K562 (cell line): Measurements from ENCODE around the gene MKRN2OS. TPM values are rescaled to one million over a fixed set of nuclear protein-coding genes. Genes with fewer than 3 reads are reported as not detected.
A peak's percentile ranks its signal among the peaks of the same experiment; 100 is the strongest.

Experiments used
- DMBX1 ChIP-seq: fragments of 250-450 bp; sonication (Bioruptor Pico); IDR thresholded peaks from 2 replicates; pipeline ENCODE4 v1.8.0; 2022; ENCODE audit warnings: inconsistent platforms, mild to moderate bottlenecking, moderate library complexity, borderline replicate concordance
- FUS ChIP-seq: fragments of 200-400 bp; formaldehyde crosslinking; optimal IDR thresholded peaks from 2 replicates; pipeline ENCODE3; 2017; ENCODE audit warnings: low read depth, low read length
- HMGN3 ChIP-seq: IDR thresholded peaks from 2 replicates; pipeline ENCODE4 v1.6.1; 2011; ENCODE audit warnings: borderline replicate concordance, low read depth, mild to moderate bottlenecking, mixed read lengths, low read length; ENCODE audit not compliant: insufficient read length; ENCODE audit errors: extremely low read depth
- IRF2 ChIP-seq: sonication (generic); formaldehyde crosslinking; IDR thresholded peaks from 2 replicates; pipeline ENCODE4 v1.8.1; 2022; ENCODE audit warnings: mild to moderate bottlenecking, missing genetic modification reagents
- KDM1A ChIP-seq, 2 experiments: fragments of 450-650 bp; IDR thresholded peaks; 2 replicates each; pipeline ENCODE4 v1.6.1; 2016; ENCODE audit warnings: mild to moderate bottlenecking in 2 of 2
- MEIS2 ChIP-seq: fragments of 450-650 bp; IDR thresholded peaks from 2 replicates; pipeline ENCODE4 v1.6.1; 2014; ENCODE audit warnings: mild to moderate bottlenecking; ENCODE audit not compliant: partially characterized antibody
- OTX1 ChIP-seq: fragments of 450-650 bp; formaldehyde crosslinking; IDR thresholded peaks from 2 replicates; pipeline ENCODE4 v1.4.0; 2022; ENCODE audit warnings: mild to moderate bottlenecking
- SETDB1 ChIP-seq: IDR thresholded peaks from one replicate; pipeline ENCODE4 v1.6.1; 2012; ENCODE audit warnings: low read length, control low read depth, inconsistent platforms
- SMAD3 ChIP-seq: fragments of 450-650 bp; formaldehyde crosslinking; conservative IDR thresholded peaks from 2 replicates; pipeline ENCODE4 v1.4.0; 2020; ENCODE audit warnings: mild to moderate bottlenecking
- SREBF2 ChIP-seq: sonication (generic); formaldehyde crosslinking; IDR thresholded peaks from 2 replicates; pipeline ENCODE4 v1.4.0; 2020; ENCODE audit warnings: mild to moderate bottlenecking, missing genetic modification reagents
- TAF15 ChIP-seq: fragments of 200-400 bp; formaldehyde crosslinking; IDR thresholded peaks from 2 replicates; pipeline ENCODE4 v1.6.1; 2017; ENCODE audit warnings: mild to moderate bottlenecking, low read depth, low read length, moderate library complexity
- YBX1 ChIP-seq: fragments of 450-650 bp; IDR thresholded peaks from 2 replicates; pipeline ENCODE4 v1.7.1; 2016; ENCODE audit warnings: mild to moderate bottlenecking
- ZBTB11 ChIP-seq, 3 experiments: fragments of 200-800 bp in 1 of 3; fragments of 250-450 bp in 1 of 3; fragments of 450-650 bp in 1 of 3; sonication (Bioruptor Pico) in 1 of 3; sonication (Bioruptor generic) in 1 of 3; formaldehyde crosslinking in 1 of 3; IDR thresholded peaks; 2 replicates each; pipeline versions ENCODE4 v1.6.1 to v1.8.0; 2016 to 2022; ENCODE audit warnings: mild to moderate bottlenecking in 2 of 3, missing genetic modification characterization in 2 of 3, missing compliant biosample characterization in 1 of 3, moderate library complexity in 1 of 3
- ZNF740 ChIP-seq, 3 experiments: fragments of 200-800 bp in 1 of 3; sonication (Bioruptor generic) in 1 of 3; sonication (generic) in 1 of 3; formaldehyde crosslinking in 1 of 3; IDR thresholded peaks; 2 replicates each; pipeline versions ENCODE4 v1.6.1 to v1.8.0; 2016 to 2022; ENCODE audit warnings: mild to moderate bottlenecking in 2 of 3, missing compliant biosample characterization in 2 of 3, missing genetic modification characterization in 2 of 3, missing genetic modification reagents in 1 of 3
- polyA plus RNA-seq, 8 experiments: library from polyadenylated mRNA; depleted of rRNA in 4 of 8; stranded (reverse) in 5 of 8; unstranded in 3 of 8; fragments of >200 nt; fragmentation: Nextera tagmentation in 2 of 8; fragmentation: Illumina TruSeq in 1 of 8; extraction: Ambion mirVana in 2 of 8; extraction: Trizol in 1 of 8; gene quantifications; 2 replicates each; pipeline versions ENCODE4 v1.2.1 to v1.2.3, GENCODE V29; 2011 to 2014; ENCODE audit warnings: inconsistent platforms in 1 of 8, missing spikeins in 1 of 8
- total RNA-seq, 7 experiments: library from RNA; depleted of rRNA in 6 of 7; stranded (reverse); fragments of >200 nt in 6 of 7; fragmentation: Illumina TruSeq in 2 of 7; extraction: Trizol in 2 of 7; gene quantifications; 2 replicates each; pipeline versions ENCODE4 v1.2.1 to v1.2.3, GENCODE V29; 2011 to 2021; ENCODE audit warnings: low replicate concordance in 1 of 7
- TF ChIP-seq, protein P1 (sequence below): fragments of 200-400 bp; formaldehyde crosslinking; IDR thresholded peaks from 2 replicates; pipeline ENCODE4 v1.6.1; 2017; ENCODE audit warnings: mild to moderate bottlenecking, low read depth, low read length, moderate library complexity
- TF ChIP-seq, protein P2 (sequence below): fragments of 250-450 bp; sonication (Bioruptor Pico); IDR thresholded peaks from 2 replicates; pipeline ENCODE4 v1.5.0; 2021; ENCODE audit warnings: mild to moderate bottlenecking, moderate library complexity

The MKRN2OS gene
- total and polyA plus RNA-seq, 9 of the 15 experiments (the other 6 are each of a cell fraction or from before 2014, with no cell fraction given), result 0.11 to 0.27 (median 0.17) TPM; not detected in 6

GRCh38 chr3:12556690-12557472 is 11.6 kb upstream of the MKRN2OS start, which contains the start of gene MKRN2 (continued):
- TF ChIP-seq, protein P1, sequence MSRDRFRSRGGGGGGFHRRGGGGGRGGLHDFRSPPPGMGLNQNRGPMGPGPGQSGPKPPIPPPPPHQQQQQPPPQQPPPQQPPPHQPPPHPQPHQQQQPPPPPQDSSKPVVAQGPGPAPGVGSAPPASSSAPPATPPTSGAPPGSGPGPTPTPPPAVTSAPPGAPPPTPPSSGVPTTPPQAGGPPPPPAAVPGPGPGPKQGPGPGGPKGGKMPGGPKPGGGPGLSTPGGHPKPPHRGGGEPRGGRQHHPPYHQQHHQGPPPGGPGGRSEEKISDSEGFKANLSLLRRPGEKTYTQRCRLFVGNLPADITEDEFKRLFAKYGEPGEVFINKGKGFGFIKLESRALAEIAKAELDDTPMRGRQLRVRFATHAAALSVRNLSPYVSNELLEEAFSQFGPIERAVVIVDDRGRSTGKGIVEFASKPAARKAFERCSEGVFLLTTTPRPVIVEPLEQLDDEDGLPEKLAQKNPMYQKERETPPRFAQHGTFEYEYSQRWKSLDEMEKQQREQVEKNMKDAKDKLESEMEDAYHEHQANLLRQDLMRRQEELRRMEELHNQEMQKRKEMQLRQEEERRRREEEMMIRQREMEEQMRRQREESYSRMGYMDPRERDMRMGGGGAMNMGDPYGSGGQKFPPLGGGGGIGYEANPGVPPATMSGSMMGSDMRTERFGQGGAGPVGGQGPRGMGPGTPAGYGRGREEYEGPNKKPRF, result no peak
- TF ChIP-seq, protein P2, sequence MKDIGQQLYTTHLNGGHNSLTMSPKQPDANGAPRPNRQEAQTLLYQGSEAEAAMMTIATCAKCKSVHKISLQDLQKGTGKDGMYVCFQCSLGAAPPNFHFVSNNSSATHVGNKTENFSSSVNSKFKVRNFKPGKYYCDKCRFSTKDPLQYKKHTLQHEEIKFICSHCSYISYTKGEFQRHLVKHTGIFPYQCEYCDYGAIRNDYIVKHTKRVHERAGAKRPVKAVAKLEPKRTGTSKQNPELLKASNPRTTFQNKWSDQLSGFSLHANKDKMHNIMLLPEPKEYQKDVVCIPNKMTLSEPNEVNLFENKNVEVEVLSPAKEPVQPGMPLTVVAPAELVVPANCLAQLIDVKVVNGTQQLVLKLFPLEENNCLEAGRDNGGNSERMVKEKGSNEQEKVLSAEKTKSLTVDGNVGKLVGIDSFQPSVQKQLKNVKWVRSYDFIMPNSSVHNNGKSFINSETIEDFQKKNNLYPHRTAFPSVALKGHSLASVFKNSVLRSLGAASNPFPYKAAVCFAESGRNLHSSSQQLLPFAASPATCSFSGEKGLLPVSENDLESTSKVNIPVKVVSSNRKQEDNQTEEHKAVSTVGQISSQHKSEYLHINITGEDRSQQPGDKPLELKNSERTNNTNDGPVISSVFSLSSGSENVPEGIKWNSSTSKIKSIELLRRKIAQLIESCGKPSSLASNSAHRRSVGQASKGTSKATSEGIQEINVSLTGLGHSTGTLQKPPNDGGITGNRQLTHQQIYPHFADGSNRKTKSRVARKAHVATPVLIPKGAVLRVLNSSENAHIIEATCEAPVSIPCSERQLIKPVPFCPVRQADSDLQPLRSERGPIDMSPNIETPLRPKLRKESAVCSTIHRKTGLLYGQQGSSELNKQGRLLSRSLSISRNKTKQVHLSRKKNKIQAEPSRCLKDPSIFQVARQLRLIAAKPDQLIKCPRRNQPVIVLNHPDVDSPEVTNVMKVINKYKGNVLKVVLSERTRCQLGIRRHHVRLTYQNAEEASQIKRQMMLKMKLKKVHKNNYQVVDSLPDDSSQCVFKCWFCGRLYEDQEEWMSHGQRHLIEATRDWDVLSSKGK (CRISPR knock-in tag), result no peak
- peak; percentile 83 for TF ChIP-seq ZNF740 (CRISPR knock-in tag; IDR thresholded peaks at IDR 0.05)
- no peak for TF ChIP-seq ZNF740 (tag; IDR thresholded peaks at IDR 0.05)
- TF ChIP-seq OTX1 (CRISPR knock-in tag), result 0 out of 2 replicates have a peak, but pooled peaks have one; percentile 4
- TF ChIP-seq KDM1A (IDR thresholded peaks at IDR 0.05), result peak in 1 of 2 experiments; percentile 29; a peak in 1 of 4 replicates
- TF ChIP-seq HMGN3, result peak; percentile 98
- peak; percentile 96 for TF ChIP-seq FUS
- peak; percentile 99 to 100 (median 99) for TF ChIP-seq ZBTB11 (CRISPR knock-in tag; IDR thresholded peaks at IDR 0.05)
- TF ChIP-seq MEIS2, result peak; percentile 65
- TF ChIP-seq SREBF2, result no peak
- TF ChIP-seq DMBX1 (CRISPR knock-in tag), result peak; percentile 38; the same call in 1 of the 2 replicates
- no peak for TF ChIP-seq TAF15
- no peak for TF ChIP-seq IRF2
- no peak for TF ChIP-seq SMAD3
- no peak for TF ChIP-seq SETDB1
- no peak for TF ChIP-seq YBX1
